ENCODE data around the gene METTL25.

The METTL25 gene

GRCh38 chr12:82525616-82526015 lies 167.3 kb downstream of the METTL25 start:
- no peak for DNase-seq (ENCODE audit: low read depth in 2 of 2)

GRCh38 chr12:82527165-82527780 lies 168.9 kb downstream of the METTL25 start:
- no peak for DNase-seq (ENCODE audit: low read depth in 2 of 2)
